Endothelial cell of hepatic sinusoid (primary cell): ENCODE measurements around the gene TARS2.

Source experiments
- in situ Hi-C: cut with HindIII; loops from 2 replicates; pipeline ENCODE4 v1.10.0; 2017; ENCODE audit warnings: low sequenced_read_pairs

TARS2 gene

GRCh38 chr1:150553392-150554085 lies 66.3 kb downstream of the TARS2 start:
- in situ Hi-C loops = no loop called here

GRCh38 chr1:150554086-150554452 lies 66.8 kb downstream of the TARS2 start:
- in situ Hi-C loops = no loop called here

GRCh38 chr1:150555198-150555970 lies 68.2 kb downstream of the TARS2 start:
- in situ Hi-C loops = no loop called here

GRCh38 chr1:150555971-150556865 lies 69.0 kb downstream of the TARS2 start:
- in situ Hi-C loops = no loop called here

- in situ Hi-C loops = no loop called here
Observed at GRCh38 chr1:150557065-150557600, 69.9 kb downstream of the TARS2 start.
